Sigmoid colon (tissue), 4 donors: ENCODE measurements around the gene KIAA0232.

ENCODE experiments used
- CTCF ChIP-seq, 4 experiments: fragments of 450-650 bp in 3 of 4; fragments of 200-600 bp in 1 of 4; IDR thresholded peaks; one replicate each; pipeline ENCODE4 v1.5.1; 2016 to 2019; ENCODE audit warnings: antibody characterized with exemption in 4 of 4, mild to moderate bottlenecking in 3 of 4, moderate library complexity in 2 of 4
- EP300 ChIP-seq, 4 donors: sonication (generic); formaldehyde crosslinking; IDR thresholded peaks; one replicate each; pipeline ENCODE4 v1.6.1; 2017; ENCODE audit warnings: antibody characterized with exemption in 4 of 4

- TF ChIP-seq EP300 (IDR thresholded peaks at IDR 0.05) (no peak), CTCF (IDR thresholded peaks at IDR 0.05) (no peak)
These were observed 33.0 kb upstream of the KIAA0232 start for GRCh38 chr4:6749340-6750171.
